Measurements from ENCODE around the gene LMBR1. TPM values are rescaled to one million over a fixed set of nuclear protein-coding genes. Genes with fewer than 3 reads are reported as not detected.

The LMBR1 gene
- total RNA-seq (10 to 100 TPM; 22.9 to 35.7 TPM), polyA plus RNA-seq (10 to 100 TPM; 11.2 to 12.9 TPM)

GRCh38 chr7:156892821-156893706 is at the start of gene LMBR1:
LMBR1 (minus strand) TSS chr7:156893183; CDS start chr7:156892993, 190 bp downstream.
- Histone ChIP-seq H3K27me3 (ENCODE audit: control insufficient read depth in 4 of 4, insufficient read depth in 4 of 4, low read length in 3 of 4) (no peaks in the 10 kb centered on the region), H3K9me3 (ENCODE audit: control insufficient read depth in 4 of 4, low read length in 3 of 4) (no peaks in the 10 kb centered on the region), H3K36me3 (ENCODE audit: control insufficient read depth in 4 of 4, insufficient read depth in 3 of 4, low read depth in 1 of 4, low read length in 3 of 4) (no peaks in the 10 kb centered on the region), H3K4me1 (ENCODE audit: control insufficient read depth in 4 of 4, insufficient read depth in 4 of 4, low read length in 3 of 4) (peaks cover 2 to 14% (median 7%) of the 10 kb centered on the region in 4 donors), H3K27ac (ENCODE audit: low read depth in 1 of 2, low read length in 2 of 2) (peak within 1 kb of the TSS; percentile 89 to 97), H3K4me3 (ENCODE audit: low read depth in 1 of 3, low read length in 3 of 3) (peak within 1 kb of the TSS; percentile 80 to 88 (median 81)), H3K9ac (ENCODE audit: low read depth in 1 of 2, low read length in 2 of 2) (peak within 1 kb of the TSS; percentile 70 to 85)
- TF ChIP-seq TAF1 (conservative IDR thresholded peaks at IDR 0.05) (peak; percentile 44), CTCF (IDR thresholded peaks at IDR 0.05; ENCODE audit: low read depth, low read length, missing input control) (peak; percentile 79), MAX (IDR thresholded peaks at IDR 0.05) (peak; percentile 27), GABPA (IDR thresholded peaks at IDR 0.05 in 1 of 2, conservative IDR thresholded peaks at IDR 0.05 in 1 of 2) (peak in 1 of 2 donors; percentile 49), YY1 (IDR thresholded peaks at IDR 0.05) (peak; percentile 75), EGR1 (IDR thresholded peaks at IDR 0.05; ENCODE audit: low read depth in 2 of 2) (peak; percentile 100), RAD21 (IDR thresholded peaks at IDR 0.05) (peak; percentile 32 to 53), JUND (IDR thresholded peaks at IDR 0.05) (no peak), SP1 (IDR thresholded peaks at IDR 0.05) (peak; percentile 82), ATF3 (IDR thresholded peaks at IDR 0.05) (no peak), HNF4G (IDR thresholded peaks at IDR 0.05) (no peak), HNF4A (conservative IDR thresholded peaks at IDR 0.05) (peak; percentile 56 to 60), FOXA2 (IDR thresholded peaks at IDR 0.05) (no peak), NR2F2 (IDR thresholded peaks at IDR 0.05) (peak; percentile 82), ZBTB33 (IDR thresholded peaks at IDR 0.05) (no peak), REST (IDR thresholded peaks at IDR 0.05) (peak; percentile 55), FOXA1 (IDR thresholded peaks at IDR 0.05) (no peak), RXRA (IDR thresholded peaks at IDR 0.05) (peak; percentile 72 to 85)
- peak; percentile 97 for DNase-seq (ENCODE audit: low spot score)
- under 1% methylated on average over 97 of the region's 97 CpGs for WGBS
